Dermis microvascular lymphatic vessel endothelial cell (primary cell): Measurements from ENCODE around the gene STX2. TPM values are rescaled to one million over a fixed set of nuclear protein-coding genes. Genes with fewer than 3 reads are reported as not detected.
"Not testable (repeated sequence)": the region's sequence is repeated elsewhere in the genome, so short reads cannot be mapped to it uniquely, and the experiment has no call there.

Experiments
- DNase-seq, 2 donors: peaks; one replicate each; pipeline versions ENCODE4 v3.0.0 to v3.0.0-alpha.2; 2010; ENCODE audit warnings: low read depth in 2 of 2
- total RNA-seq: library from RNA; depleted of rRNA; stranded (reverse); fragments of >200 nt; gene quantifications from 2 replicates; pipeline ENCODE4 v1.2.1, GENCODE V29; 2014

The STX2 gene
- total RNA-seq, 1 donor from 2014 or later = 22.9 TPM

DNA sequence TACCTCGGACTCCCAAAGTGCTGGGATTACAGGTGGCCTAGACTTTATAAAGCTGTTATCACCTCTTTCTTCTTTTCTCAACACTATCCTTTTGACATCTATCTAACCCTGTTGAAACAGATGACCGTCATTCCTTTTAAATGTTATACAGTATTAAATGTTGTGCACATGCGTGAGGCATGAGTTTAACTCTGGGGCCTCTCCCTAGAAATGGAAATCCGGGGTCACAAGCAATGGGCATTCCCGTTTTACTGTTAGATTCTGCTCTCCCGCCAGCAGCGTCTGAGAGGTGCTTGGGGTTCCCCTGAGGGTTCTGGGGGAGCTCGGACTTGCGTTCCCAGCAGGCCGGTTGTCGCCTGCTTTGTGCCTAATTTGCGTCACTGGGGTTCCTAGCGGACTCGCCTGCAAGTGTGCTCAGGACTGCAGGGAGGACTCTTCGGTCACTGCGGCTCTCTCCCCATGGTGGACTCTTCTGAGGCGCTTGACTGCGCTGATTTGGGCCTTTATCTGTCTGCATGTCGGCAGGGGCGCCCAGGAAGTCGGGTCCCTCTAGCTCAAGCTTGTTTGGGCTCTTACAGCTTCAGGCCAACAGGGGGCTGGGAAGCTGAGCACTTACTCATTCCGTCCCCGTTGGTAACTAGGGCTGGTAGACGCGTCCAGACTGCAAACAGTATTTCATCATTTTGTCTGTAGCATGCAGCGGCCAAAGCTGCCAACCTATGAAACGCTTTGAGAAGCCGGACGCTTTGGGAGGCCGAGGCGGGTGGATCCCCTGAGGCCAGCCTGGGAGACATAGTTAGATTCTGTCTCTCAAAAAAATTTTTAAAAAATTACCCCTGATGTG is 31.6 kb upstream of the STX2 start:
- DNase-seq = peak; percentile 30 to 70

DNA sequence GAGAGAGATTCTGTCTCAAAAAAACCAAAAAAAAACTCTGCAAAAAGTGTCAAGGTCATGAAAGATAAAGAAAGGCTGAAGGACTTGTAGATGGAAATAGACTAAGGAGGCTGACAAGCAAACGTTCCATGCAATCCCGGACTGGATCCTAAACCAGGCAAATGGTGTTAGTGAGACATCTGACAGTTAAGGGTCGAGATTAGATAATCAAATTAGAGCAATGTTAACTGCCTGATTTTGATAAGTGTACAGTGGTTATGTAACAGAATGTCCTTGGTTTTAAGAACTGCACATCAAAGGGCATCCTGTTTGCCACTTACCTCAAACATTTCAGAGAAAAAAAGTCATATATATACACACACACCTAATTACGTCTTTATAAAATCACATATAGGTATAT is 29.4 kb upstream of the STX2 start:
- no peak for DNase-seq

DNA sequence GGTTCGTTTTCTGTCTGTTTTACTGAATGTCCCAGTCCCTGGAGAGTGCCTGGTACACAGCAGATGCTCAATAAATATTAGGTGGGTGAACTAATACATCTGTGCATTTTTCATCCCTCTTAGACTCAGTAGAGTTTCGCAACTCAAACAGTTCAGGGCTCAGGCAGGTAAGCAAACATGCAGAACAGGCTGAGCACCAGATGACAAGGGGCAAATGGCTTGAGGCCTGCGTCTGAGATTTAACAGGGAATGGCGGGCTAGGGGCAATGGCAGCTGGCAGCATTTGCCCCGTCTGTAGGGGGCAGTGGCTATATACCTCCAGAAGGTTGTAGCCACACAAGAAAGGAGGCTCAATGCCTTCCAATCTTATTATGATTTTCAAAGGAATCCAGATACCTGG is 24.2 kb upstream of the STX2 start:
- DNase-seq = no peak

DNA sequence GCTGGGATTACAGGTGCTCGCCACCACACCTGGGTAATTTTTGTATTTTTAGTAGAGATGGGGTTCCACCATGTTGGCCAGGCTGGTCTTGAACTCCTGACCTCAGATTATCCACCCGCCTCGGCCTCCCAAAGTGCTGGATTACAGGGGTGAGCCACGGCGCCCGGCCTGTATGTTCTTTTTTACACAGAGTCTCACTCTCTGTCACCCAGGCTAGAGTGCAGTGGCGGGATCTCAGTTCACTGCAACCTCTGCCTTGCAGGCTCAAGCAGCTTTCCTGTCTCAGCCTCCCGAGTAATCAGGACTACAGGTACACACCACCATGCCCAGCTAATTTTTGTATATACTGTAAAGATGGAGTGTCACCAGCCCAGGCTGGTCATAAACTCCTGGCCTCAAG is 23.7 kb upstream of the STX2 start:
- not testable (repeated sequence) for DNase-seq

DNA sequence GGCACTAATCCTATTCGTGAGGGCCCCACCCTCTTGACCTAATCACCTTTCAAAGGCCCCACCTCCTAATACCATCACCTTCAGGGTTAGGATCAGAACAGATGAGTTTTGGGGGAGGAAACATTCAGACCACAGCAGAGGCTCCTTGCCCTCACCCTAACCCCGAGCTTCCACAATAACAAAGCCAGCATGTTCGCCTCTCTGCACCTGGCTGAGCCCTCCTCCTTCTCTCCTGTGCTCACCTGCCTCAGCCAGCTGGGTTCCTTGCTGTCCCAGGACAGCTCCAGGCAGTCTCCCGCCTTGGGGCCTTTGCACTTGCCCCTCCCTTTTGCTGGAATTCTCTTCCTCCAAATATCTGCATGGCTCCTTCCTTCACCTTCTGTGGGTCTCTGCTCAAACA is 23.1 kb upstream of the STX2 start:
- no peak for DNase-seq

DNA sequence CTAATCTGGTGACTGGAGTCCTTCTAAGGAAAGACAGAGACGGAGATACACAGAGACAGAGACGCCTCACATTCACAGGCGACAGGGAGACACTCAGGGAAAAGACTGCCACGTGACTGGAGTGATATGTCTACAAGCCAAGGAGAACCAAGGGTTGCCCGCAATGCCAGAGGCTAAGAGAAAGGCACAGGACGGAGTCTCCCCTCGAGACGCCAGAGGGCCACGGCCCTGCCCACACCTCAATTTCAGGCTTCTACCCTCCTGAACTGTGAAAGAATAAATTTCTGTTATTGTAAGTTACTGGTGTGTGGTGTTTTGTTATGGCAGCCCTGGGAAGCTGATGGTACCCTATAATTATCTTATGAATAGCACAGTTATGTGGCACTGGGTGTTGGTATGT is 21.3 kb upstream of the STX2 start:
- no peak for DNase-seq

DNA sequence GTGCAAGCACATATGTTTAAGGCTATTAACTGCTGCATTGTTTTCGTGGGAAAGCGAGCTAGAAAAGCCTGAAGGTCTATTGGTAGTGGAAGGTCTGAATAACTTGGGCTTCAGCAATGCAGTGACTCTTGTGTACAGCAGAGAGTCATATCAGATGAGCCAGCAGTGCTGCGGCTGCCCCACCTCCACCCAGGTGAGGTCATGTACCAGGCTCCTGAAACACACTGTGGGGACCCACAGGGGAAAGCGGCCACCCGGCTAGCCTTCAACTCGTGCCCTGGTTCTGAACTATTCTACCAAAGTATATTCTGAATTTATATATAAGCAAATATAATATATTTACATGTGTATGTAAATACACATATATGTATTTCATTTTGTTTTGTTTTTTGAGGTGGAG is 20.1 kb upstream of the STX2 start:
- DNase-seq = no peak

DNA sequence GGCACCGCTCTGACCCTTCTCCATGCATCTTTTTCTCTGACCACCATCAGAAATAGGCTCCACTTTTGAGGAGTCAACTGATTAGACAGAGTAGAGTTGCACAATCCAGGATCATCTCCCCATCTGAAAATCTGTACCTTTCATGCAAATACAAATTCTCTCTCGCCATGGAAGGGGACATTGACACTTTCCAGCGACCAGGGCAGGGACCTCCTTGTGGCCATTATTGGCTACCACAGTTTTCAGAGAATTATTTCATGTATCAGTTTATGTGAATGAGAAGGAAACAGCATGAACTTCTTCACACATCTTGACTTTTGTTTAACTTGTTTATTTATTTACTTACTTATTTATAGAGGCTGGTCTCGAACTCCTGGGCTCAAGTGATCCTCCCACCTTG is 19.0 kb upstream of the STX2 start:
- DNase-seq = no peak

DNA sequence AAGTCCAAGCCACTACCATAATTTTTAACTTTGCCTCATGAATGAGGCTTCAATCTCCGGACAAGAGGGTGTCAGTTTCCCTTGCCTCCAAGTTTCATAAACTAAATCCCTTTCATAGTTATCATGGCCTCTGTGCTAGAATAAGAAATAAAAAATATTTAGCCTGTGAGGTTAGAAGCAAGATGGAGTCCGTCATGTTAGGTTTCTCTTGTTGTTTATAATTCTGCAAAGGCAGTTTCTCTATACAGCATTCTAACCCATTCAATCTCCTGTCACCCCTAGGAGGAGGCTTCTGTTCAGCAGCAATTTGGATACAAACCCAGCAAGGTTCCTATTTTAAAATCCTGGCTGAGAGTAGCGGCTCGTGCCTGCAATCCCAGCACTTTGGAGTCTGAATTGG is 17.0 kb upstream of the STX2 start:
- no peak for DNase-seq

DNA sequence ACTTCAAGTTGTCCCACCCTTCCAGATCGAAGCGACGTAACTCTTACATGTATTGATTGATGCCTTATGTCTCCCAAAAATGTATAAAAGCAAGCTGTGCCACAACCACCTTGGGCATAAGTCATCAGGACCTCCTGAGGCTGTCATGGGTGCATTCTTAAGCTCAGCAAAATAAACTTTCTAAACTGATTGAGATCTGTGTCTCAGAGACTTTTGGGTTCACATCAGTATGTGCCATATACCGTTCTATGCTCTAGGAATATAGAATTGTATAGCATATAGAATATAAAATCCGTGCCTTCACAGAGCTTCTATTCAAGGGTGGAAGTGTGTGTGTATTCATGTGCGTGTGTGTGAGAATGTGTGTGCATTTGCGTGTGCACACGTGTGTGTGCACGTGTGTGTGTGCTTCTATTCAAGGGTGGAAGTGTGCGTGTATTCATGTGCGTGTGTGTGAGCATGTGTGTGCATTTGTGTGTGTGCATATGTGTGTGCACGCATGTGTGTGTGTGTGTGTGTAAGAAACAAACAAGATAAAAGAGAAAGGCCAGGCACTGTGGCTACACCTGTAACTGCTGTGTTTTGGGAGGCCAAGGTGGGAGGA is 11.5 kb upstream of the STX2 start:
- DNase-seq = no peak

DNA sequence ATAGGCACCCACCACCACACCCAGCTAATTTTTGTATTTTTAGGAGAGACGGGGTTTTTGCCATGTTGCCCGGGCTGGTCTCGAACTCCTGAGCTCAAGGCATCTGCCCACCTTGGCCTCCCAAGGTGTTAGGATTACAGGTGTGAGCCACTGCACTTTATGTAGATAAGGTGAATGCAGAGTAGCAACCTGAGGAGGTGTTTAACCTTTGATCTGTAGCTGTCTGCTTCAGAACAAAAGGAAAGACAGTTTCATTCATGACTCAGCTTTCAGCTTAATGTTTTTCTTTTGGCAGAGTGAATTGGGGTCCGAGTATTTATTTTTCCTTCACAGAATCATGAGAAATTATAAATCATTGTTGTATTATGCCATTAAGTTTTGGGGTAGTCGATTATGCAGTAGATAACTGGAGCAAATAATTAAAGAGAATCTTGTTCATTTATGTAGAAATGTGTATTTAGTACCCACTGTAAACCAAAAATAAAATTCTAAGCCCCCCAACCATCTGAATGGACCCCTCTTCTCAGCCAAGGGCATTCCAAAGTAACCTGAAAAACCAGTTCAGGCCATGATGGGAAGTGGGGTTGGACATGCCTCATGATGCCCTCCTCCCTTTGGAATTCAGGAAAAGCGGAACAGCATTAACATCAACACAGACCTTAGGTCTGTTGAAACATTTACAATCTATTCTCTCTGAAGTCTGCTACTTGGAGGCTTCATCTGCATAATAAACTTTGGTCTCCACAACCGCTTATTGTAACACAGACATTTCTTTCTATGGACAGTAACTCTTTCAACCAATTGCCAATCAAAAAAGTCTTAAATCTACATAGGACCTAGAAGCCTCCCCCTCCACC is 10.7 kb upstream of the STX2 start:
- peak in 1 of 2 donors; percentile 13 for DNase-seq

DNA sequence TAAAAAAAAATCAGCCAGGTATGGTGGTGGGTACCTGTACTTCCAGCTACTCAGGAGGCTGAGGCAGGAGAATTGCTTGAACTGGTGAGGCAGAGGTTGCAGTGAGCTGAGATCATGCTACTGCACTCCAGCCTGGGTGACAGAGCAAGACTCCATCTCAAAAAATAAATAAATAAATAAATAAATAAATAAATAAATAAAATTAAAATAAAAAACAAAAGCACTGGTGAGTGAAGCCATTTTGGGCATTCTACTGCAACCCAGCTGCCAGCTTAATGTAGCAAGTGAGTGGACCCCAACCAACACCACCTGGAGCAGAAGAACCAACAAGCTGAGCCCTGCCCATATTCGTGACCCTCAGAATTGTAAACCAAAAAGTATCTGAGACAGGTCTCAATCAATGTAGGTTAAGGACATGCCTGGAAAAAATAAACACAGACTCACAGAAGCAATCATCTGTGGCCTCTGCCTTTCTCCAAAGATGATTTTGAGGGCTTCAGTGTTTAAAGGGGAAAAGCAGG is 9.8 kb upstream of the STX2 start:
- not testable (repeated sequence) for DNase-seq

DNA sequence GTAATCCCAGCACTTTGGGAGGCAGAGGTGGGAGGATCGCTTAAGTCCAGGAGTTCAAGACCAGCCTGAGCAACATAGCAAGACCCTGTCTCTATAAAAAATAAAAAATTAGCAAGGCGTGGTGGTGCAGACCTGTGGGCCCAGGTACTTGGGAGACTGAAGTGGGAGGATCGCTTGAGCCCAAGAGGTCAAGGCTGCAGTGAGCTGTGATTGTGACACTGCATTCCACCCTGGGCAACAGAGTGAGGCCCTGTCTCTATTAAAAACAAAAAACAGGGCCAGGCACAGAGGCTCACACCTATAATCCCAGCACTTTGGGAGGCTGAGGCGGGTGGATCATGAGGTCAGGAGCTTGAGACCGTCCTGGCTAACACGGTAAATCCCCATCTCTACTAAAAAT is 9.1 kb upstream of the STX2 start:
- not testable (repeated sequence) for DNase-seq

DNA sequence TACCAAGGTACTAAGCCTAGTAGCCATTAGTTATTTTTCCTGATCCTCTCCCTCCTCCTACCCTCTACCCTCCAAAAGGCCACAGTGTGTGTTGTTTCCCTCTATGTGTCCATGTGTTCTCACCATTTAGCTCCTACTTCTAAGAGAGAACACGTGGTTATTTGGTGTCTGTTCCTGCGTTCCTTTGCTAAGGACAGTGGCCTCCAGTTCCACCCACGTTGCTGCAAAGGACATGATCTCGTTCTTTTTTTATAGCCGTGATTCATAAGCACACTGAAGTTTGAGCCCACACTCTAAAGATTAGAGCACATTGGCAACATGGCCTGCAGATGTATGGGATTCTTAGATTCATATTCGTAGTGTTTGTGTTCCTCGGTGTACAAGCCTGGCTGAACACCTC is 8.1 kb upstream of the STX2 start:
- no peak for DNase-seq

DNA sequence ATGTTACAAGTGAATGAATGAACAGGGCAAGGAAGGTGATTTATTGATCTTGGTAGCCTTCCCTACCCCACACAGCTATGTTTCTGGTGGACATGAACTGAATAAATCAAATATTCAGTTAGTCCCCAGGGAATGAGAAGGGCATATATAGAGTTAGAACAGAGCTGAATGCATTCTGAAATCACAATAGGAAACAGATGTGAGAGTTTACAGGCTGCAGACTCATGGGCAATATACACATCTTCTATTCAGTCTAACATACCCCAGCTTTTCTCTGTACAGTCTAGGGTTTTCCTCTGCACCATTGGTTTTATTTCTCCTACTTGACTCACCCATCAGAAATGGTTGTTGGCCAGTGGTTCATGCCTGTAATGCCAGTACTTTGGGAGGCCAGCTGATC is 7.3 kb upstream of the STX2 start:
- no peak for DNase-seq

DNA sequence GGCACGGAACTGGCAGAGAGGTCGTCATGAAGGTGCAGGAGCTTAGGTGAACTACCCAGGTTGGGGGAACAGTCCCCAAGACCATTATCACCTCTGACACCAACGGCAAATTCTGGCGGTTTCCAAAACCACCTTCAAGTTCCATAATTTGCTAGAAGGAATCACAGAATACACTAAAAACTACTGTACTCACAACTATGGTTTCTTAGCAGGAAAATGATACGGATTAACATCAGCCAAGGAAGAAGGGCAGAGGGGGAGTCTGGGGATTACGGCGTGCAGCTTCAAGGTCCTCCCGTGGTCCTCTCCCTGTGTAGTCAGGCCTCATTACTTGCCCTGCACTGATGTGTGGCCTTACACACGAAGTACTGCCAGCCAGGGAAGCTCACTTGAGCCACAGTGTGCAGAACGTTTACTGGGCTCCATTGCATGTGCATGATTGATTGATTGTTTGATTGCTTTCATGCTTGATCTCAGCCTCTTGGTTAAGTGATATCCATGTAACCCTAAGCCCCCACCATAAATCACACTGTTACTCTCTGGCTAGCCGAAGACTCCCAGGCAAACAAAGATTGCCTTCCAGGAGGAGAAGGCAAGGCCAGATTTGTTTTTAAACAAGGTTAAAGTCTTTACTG is 837 bp upstream of the STX2 start:
- no peak for DNase-seq

DNA sequence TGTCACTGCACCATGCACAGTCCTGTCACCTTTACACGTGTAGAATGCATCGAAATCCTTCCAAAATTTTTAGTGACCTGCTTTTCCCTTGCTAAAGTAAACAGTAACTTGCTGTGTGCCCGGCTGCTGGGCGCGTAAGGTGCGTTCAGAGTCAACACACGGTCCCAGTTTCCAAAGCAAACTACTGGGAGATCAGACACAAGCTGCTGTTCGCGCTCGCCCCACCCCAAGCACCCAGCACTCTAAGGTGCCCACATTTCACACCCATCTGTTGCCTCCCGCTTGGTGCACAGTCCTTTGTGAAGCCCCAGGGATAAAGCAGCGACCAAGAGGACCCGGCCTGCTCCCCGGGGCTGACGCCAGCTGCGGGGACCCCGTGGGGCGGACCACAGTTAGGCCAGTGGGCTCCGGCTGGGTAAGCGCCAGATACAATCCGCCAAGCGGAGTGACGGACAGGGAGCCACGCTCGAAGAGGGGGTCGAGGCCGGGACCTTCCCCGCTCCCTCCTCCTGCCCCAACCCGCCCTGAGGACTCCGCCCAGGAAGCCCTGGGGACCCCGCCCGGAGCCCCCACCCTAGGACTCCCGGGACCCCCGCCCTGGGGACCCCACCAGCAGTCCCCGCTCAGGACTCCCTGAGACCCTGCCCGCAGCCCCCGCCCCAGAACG is 633 bp downstream of the STX2 start:
- DNase-seq = peak in 1 of 2 donors; percentile 17

DNA sequence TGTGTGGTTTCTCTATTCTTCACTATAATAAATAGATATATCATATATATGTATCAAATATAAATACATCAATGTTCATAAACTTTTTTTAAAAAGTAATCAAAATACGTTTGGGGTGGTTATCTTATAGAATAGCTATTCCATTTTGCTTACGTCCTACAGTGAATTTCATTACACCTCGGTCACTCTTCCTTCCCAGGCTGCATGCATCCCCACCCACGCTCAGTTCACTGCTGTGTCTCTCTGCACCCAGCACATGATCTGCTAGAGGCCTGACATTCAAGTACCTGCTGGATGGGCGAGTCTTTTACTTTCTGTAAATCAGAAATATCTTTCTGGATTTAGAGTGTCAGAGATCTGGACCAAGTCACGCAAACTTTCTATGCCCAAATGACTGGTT is 3.6 kb downstream of the STX2 start:
- no peak for DNase-seq

DNA sequence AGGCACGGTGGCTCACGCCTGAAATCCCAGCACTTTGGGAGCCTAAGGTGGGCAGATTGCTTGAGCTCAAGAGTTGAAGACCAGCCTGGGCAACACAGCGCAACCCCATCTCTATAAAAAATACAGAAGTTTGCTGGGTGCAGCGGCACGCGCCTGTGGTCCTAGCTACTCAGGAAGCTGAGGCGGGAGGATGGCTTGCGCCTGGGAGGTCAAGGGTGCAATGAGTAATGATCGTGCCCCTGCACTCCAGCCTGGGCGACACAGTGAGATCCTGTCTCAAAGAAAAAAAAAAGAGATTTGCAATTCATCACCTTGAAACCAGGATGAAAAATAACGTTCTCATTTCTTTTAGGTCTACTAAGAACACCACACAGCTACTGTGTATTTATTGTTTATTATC is 4.0 kb downstream of the STX2 start:
- no peak for DNase-seq

DNA sequence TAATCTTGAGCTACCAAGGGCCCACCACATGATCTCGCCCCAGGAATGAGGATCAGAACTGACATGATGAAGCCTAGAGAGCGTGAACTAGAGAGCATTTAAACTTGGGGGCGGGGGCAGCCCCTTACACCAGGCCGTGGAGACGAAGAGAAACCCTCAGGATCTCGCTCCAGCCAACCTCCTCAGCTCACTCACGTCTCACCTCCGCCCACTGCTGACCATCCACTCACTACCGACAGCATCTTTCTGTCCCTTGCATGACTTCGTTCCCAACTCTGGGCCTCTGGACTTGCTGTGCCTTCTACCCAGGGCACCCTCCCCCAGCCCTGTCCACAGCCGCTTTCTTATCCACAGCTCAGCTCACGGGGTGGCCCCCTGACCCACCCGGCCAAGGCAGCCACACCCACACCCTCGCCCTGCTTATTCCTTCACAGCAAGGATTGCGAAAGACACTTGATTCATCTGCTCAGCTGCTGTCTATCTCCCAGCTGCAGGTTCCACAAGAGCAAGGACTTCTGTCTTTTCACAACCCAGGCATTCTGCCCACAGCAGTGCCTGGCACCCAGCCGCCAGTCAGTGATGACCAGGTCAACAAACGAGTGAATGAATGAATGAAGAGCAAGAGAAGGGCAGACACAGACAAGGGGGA is 6.4 kb downstream of the STX2 start:
- no peak for DNase-seq
